HG02870 (cell line): ENCODE data around the gene ANKRD29.

ENCODE experiments used
- ATAC-seq: cut with Tn5 transposase; IDR thresholded peaks from one replicate; pipeline ENCODE4 v1.9.1; 2021; ENCODE audit warnings: mild to moderate bottlenecking, moderate library complexity; ENCODE audit not compliant: unreplicated experiment

ANKRD29 gene, protein sequence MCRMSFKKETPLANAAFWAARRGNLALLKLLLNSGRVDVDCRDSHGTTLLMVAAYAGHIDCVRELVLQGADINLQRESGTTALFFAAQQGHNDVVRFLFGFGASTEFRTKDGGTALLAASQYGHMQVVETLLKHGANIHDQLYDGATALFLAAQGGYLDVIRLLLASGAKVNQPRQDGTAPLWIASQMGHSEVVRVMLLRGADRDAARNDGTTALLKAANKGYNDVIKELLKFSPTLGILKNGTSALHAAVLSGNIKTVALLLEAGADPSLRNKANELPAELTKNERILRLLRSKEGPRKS

DNA sequence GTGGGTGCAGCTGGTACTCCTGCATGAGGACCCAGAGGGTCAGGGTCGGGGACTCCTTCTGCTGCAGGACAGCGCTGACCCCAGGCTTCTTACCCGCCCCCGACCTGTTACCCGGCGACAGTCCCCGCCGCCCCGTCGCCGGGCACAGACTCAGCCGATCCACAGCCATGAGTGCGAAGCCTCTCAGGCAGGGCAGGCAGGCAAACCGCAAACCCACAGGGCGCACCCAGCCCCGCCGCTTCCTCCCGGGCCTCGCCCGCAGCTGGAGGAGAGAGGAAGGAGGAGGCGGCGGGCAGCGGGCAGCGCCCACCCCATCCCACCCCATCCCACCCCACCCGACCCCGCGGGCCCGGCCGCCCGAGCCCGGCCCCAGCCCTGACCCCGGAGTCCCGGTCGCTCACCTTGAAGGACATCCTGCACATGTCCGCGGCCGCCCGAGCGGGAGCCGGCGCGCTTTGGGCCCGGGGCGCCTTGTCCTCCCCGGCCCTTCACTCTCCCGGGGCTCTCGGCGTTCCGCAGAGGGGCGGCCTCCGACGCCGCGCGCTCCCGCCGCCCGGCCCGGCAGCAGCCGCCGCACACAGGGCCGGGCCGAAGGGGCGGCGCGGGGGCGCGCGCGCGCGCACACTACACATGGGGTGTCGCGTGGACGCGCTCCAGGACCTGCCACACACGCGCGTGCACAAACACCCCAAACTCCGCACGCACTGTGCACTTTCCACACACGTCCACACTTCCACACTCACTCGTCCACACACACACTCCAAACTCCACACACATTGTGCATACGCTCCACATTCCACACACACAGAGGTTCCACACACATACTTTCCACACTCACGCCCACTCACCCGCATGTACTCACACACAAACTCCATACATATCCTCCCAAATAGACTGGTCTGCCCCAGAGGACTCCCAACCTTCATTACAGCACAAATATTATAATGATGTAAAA, at the start of gene ANKRD29:
TSS of gene ANKRD29 (minus strand) at position 603 of the 955 bp plus-strand sequence. CDS start at position 422, 181 bp downstream.
- no peak for ATAC-seq

GRCh38 chr18:23712445-23712844, 49.7 kb upstream of the ANKRD29 start:
- ATAC-seq: no peak

DNA sequence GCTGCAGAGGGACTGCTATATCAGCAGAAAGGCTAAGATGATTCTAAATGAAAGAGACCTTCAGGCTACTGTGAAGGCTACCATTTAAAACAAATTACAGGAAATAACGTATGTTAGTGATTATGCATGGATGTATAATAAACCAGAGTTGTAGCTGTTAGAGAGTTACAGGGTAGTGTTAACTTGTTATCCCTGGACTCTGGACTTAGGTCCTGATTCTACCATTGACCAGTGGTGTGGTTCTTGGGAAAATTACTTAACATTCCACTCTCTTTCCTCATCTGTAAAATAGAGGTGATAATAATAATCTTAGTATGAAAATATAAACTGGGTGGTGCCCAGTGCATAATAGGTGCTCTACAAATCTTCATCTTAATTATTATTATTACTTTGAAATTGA, 48.7 kb upstream of the ANKRD29 start:
- no peak for ATAC-seq

DNA sequence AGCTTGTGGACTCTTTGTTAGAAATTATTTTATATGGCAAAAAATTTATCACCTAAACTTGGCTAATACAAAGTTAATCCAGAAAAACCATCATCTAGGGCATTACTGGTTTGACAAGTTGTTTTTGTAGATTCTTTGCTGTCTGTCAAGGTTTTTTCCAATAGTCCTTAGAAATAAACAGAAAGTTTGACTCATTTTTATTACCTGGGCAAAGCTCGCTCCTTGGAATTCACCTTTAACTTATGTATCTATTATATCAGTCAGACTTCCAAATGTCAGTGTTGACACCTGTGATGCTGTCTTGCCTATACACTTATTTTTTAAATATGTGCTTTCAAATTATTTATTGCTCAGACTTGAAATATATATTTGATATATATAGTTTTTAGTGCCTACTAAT, 48.2 kb upstream of the ANKRD29 start:
- ATAC-seq: no peak

- no peak for ATAC-seq
Observed at GRCh38 chr18:23710068-23710527, 47.4 kb upstream of the ANKRD29 start.

DNA sequence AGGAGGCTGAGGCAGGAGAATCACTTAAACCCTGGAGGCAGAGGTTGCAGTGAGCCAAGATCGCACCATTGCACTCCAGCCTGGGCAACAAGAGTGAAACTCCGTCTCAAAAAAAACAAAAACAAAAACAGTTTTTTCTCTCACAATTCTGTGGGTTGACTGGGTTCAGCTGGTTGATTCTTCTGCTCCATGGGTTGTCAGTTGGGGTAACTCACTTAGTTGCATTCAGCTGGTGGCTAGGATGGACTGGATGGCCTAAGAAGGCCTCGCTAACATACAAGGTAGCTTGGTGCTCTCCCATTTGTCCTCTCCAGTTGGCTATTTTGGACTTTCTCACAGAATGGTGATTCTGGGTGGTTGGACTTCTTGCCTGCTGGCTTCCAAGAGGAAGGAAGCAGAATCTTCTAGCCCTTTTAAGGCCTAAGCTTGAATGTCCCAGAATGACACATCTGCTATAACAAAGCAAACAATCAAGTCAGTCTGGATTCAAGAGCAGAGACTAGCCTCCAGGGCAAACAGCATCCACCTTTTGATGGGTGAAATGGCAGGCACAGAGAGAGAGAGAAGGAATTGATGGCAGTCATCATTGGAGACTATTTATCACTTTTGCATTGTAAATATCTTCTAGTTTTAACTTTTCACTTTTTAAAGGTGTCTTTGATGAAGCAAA, 44.4 kb upstream of the ANKRD29 start:
- no peak for ATAC-seq

- ATAC-seq: no peak
Observed at GRCh38 chr18:23704806-23705205, 42.1 kb upstream of the ANKRD29 start.

GRCh38 chr18:23703987-23704384, 41.3 kb upstream of the ANKRD29 start:
- no peak for ATAC-seq

- no peak for ATAC-seq
Observed at GRCh38 chr18:23703057-23703986, 40.6 kb upstream of the ANKRD29 start.

DNA sequence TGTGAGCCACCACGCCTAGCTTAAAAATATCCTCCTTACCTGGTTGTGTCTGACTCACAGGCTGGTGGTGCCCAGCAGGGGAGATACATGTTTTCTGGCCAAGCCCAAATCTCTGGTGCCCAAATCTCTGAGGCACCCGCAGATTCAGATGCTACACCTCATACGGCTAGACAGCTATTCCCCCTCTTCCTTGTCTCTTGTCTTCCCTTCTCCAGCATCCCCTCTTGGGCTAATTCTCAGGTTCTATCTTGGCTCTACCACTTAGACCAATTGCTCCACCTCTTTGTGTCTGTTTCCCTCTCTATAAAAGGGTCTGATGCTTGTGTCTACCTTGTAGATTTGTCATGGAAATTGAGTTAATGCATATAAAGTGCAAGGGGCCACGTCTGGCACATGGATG, 39.9 kb upstream of the ANKRD29 start:
- no peak for ATAC-seq

GRCh38 chr18:23701544-23702064, 38.9 kb upstream of the ANKRD29 start:
- ATAC-seq: no peak

DNA sequence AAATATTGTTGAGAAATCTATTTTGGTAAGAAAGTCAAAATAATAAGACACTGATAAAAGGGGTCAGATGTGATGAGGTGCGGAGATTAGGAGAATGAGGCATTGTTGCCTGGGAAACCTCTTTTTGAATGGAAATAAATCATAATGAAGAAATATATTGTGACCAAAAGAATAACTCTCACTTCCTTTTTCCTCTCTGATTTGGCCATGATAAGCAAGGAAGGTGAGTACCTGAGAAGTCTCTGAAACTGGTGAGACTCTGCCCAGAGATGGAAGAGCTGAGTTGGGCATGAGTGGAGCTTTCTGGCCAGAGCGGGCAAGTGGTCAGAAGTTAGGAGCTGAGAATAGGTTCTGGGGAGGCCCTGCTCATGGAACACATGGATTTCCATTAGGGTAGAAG, 38.3 kb upstream of the ANKRD29 start:
- no peak for ATAC-seq

DNA sequence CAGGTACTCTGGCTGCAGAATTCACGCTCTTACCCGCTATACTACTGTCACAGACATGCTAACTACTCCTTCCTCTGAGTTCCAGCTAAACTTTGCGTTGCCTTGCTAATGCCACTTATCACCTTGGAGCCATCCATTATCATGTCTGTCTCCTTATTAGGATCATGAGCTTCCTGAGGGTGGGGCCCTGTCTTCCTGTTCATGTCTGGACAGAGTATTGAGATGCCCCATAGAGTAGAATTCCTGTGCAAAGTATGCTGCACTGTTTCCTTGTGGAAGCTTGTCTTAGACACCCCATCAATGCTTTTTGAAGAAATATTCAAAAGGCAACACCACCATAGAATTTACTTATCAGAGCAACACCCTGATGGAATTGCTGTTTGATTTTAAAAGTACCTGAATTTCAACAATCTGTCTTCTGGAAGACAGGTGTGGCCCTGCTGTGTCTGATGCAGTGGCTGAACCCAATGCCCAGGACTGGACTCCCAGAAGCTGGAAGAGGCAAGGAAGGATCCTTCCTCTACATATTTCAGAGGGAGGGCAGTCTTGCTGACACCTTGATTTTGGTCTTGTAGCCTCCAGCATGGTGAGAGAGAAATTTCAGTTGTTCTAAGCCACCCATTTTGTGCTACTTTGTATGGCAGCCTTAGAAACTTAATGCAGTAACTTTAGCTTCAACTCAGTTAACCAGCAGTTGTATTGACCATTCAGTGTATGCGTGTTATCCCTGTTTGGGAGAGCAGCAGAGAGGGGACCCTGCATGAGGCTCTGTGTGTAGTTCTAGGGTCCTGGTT, 32.1 kb upstream of the ANKRD29 start:
- no peak for ATAC-seq

DNA sequence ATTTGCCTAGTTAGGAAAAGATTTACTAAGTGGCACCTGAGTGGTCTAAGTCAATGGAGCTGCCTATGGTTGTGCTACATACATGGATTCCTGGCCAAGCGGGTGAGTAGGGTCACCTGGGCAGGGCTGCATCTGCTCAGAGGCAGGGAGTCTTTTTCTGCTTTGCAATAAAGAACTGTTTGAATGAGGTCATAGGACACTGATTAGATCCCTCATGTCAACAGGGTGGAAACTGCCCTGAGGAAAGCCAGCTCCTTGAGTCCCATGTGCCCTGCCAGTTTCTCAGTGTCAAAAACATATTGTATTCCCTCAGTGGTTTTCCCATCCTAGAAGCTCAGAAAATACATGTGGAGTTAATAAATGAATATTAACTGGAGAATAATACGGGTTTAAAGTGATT, 31.1 kb upstream of the ANKRD29 start:
- no peak for ATAC-seq

- ATAC-seq: no peak
Observed at GRCh38 chr18:23690505-23691068, 27.9 kb upstream of the ANKRD29 start.

GRCh38 chr18:23689616-23690504, 27.1 kb upstream of the ANKRD29 start:
- no peak for ATAC-seq

DNA sequence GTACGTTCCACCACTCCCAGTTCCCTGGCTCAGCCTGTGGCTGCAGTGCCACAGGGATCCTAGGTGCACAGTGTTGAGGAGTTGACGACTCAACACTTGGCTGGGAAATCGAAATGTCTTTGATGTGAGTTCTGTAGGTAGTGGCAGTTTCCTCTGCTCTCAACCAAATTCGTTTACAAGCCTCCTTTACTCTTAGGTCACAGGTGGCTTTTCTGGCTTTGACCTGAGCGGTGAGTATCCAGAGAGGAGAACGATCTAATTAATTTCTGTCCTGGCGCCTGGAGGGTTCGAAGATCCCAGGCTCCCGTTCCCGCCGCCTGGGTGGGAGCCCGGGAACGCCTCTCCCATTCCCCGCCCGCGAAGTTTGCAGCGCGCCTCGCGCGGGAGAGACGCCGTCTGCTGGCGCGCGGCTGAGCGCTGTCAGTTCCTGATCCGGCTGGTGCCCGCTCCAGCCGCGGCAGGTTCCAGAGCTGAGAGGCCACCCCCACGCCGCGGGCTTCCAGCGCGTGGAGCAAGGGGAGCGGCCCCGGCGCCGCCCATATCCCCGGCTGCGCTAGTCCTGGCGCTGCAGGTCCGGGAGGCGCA, 26.4 kb upstream of the ANKRD29 start, which contains the start of gene LAMA3:
TSS of gene LAMA3 (plus strand) at position 423 of the 585 bp plus-strand sequence. CDS start 231 bp downstream, outside the sequence.
- ATAC-seq: no peak
